Activated CD4-positive, alpha-beta memory T cell treated with anti-CD3 and anti-CD28 coated beads for 36 hours (primary cell): ENCODE results near the gene SUN5. TPM values are rescaled to one million over a fixed set of nuclear protein-coding genes. Genes with fewer than 3 reads are reported as not detected.

ENCODE experiments used
- total RNA-seq, 2 experiments: library from RNA; stranded (reverse); gene quantifications; one replicate each; pipeline ENCODE4 v1.2.3, GENCODE V29; 2021

The SUN5 gene
- total RNA-seq, 2 experiments from 2014 or later: not detected

Other genes starting within 250 kb of the SUN5 start
- gene DNMT3B, start 242.0 kb downstream of the SUN5 start, total RNA-seq: 1 to 10 TPM; 1.7 to 2.0 TPM
- 100 to 1,000 TPM; 131 to 133 TPM for gene MAPRE1, start 184.5 kb downstream of the SUN5 start, total RNA-seq
- gene EFCAB8, start 145.5 kb downstream of the SUN5 start, total RNA-seq: under 1 TPM; 0.24 to 0.83 TPM
- gene BPIFB2, start 3.3 kb upstream of the SUN5 start, total RNA-seq: not detected
- not detected for gene BPIFB6, start 27.2 kb upstream of the SUN5 start, total RNA-seq
- not detected for gene BPIFB3, start 49.5 kb upstream of the SUN5 start, total RNA-seq
- gene BPIFB4, start 75.2 kb upstream of the SUN5 start, total RNA-seq: not detected
- not detected for gene BPIFA2, start 163.7 kb upstream of the SUN5 start, total RNA-seq
- not detected for gene BPIFA3, start 212.9 kb upstream of the SUN5 start, total RNA-seq
- not detected for gene BPIFA1, start 231.6 kb upstream of the SUN5 start, total RNA-seq